ENCODE results near the gene SPTA1. TPM values are rescaled to one million over a fixed set of nuclear protein-coding genes. Genes with fewer than 3 reads are reported as not detected.

Gene SPTA1
- total RNA-seq, 1 donor from 2014 or later = 0.09 TPM

DNA sequence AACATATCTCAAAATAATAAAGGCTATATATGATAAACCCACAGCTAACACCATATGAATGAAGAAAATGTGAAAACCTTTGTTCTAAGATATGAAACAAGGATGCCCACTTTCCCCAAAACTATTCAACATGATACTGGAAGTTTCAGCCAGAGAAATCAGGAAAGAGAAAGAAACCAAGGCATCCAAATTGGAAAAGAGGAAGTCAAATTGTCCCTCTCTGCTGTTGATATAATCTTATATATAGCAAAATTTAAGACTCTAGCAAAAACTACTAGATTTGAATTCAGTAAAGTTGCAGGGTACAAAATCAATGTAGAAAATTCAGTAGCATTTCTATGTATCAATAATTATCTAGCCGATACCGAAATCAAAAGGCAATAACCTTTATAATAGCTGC lies 85.8 kb downstream of the SPTA1 start:
- no peak overlapping the region for H2AFZ ChIP-seq (ENCODE audit: low read depth, low read length)
- H3K27me3 ChIP-seq (ENCODE audit: insufficient read depth, low read length) = no peaks in the 10 kb centered on the region
- H3K4me3 ChIP-seq (ENCODE audit: insufficient read depth, low read depth, low read length) = no peak overlapping the region
- H3K27ac ChIP-seq (ENCODE audit: low read depth, low read length) = no peak overlapping the region
- H3K4me3 Mint-ChIP-seq (ENCODE audit: unreplicated experiment) = no peak overlapping the region
- no peaks in the 10 kb centered on the region for H3K79me2 ChIP-seq (ENCODE audit: insufficient read depth, low read length)
- H3K4me1 Mint-ChIP-seq (ENCODE audit: low read depth, unreplicated experiment) = no peaks in the 10 kb centered on the region
- no peak overlapping the region for H3K27ac Mint-ChIP-seq (ENCODE audit: unreplicated experiment)
- H4K20me1 ChIP-seq (ENCODE audit: insufficient read depth, low read length) = no peaks in the 10 kb centered on the region
- peaks cover 2% of the 10 kb centered on the region for H3K36me3 Mint-ChIP-seq (ENCODE audit: low read depth, unreplicated experiment)
- DNase-seq (ENCODE audit: low read depth) (no peak), FAIRE-seq (no peak)
- H3K36me3 ChIP-seq (ENCODE audit: insufficient read depth, low read length) = no peaks in the 10 kb centered on the region
- no peak overlapping the region for H3K9ac ChIP-seq (ENCODE audit: low read length)
- H3K9me3 Mint-ChIP-seq (ENCODE audit: unreplicated experiment) = peaks cover 4% of the 10 kb centered on the region
- H3K27me3 Mint-ChIP-seq (ENCODE audit: low read depth, unreplicated experiment) = no peaks in the 10 kb centered on the region
- no peaks in the 10 kb centered on the region for H3K4me1 ChIP-seq (ENCODE audit: insufficient read depth, low read length)
- TF ChIP-seq, protein P1, sequence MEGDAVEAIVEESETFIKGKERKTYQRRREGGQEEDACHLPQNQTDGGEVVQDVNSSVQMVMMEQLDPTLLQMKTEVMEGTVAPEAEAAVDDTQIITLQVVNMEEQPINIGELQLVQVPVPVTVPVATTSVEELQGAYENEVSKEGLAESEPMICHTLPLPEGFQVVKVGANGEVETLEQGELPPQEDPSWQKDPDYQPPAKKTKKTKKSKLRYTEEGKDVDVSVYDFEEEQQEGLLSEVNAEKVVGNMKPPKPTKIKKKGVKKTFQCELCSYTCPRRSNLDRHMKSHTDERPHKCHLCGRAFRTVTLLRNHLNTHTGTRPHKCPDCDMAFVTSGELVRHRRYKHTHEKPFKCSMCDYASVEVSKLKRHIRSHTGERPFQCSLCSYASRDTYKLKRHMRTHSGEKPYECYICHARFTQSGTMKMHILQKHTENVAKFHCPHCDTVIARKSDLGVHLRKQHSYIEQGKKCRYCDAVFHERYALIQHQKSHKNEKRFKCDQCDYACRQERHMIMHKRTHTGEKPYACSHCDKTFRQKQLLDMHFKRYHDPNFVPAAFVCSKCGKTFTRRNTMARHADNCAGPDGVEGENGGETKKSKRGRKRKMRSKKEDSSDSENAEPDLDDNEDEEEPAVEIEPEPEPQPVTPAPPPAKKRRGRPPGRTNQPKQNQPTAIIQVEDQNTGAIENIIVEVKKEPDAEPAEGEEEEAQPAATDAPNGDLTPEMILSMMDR (IDR thresholded peaks at IDR 0.05; ENCODE audit: insufficient read depth, low read depth, low read length) = no peak
- TF ChIP-seq EZH2 (IDR thresholded peaks at IDR 0.05; ENCODE audit: insufficient read depth, low read length) = no peak
- no peak overlapping the region for H3K4me2 ChIP-seq (ENCODE audit: low read length)
- peaks cover 3% of the 10 kb centered on the region for H3K9me3 ChIP-seq (ENCODE audit: insufficient read depth, low read depth, low read length)

DNA sequence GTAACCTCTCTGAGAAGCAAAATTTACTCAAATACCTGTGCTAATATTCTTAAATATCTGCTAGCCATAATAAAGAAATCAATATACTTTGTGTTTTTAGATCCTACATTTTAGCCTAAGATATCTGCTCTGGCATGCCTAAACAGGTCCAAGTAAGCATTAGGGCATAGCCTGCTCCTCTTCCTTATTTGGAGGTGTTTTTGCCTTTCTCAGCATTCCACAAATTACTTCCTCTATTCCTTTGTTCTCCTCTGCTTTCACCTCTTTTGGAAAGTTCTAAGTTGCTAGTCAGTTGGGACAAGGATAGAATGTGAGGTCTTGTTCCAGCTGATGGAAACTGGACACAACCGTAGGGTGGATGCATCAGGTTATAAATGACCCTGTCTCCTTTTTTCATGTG lies 99.6 kb downstream of the SPTA1 start:
- no peaks in the 10 kb centered on the region for H3K79me2 ChIP-seq (ENCODE audit: insufficient read depth, low read length)
- H3K36me3 Mint-ChIP-seq (ENCODE audit: low read depth, unreplicated experiment) = no peaks in the 10 kb centered on the region
- H3K4me3 Mint-ChIP-seq (ENCODE audit: unreplicated experiment) = no peak overlapping the region
- no peak overlapping the region for H3K27ac Mint-ChIP-seq (ENCODE audit: unreplicated experiment)
- no peaks in the 10 kb centered on the region for H3K27me3 ChIP-seq (ENCODE audit: insufficient read depth, low read length)
- no peaks in the 10 kb centered on the region for H3K27me3 Mint-ChIP-seq (ENCODE audit: low read depth, unreplicated experiment)
- no peaks in the 10 kb centered on the region for H3K36me3 ChIP-seq (ENCODE audit: insufficient read depth, low read length)
- TF ChIP-seq, protein P1 (IDR thresholded peaks at IDR 0.05; ENCODE audit: insufficient read depth, low read depth, low read length) = no peak
- TF ChIP-seq EZH2 (IDR thresholded peaks at IDR 0.05; ENCODE audit: insufficient read depth, low read length) = no peak
- no peak overlapping the region for H3K4me3 ChIP-seq (ENCODE audit: insufficient read depth, low read depth, low read length)
- no peaks in the 10 kb centered on the region for H3K4me1 ChIP-seq (ENCODE audit: insufficient read depth, low read length)
- H3K4me1 Mint-ChIP-seq (ENCODE audit: low read depth, unreplicated experiment) = peaks cover 9% of the 10 kb centered on the region
- H3K27ac ChIP-seq (ENCODE audit: low read depth, low read length) = no peak overlapping the region
- H3K9me3 Mint-ChIP-seq (ENCODE audit: unreplicated experiment) = peaks cover 5% of the 10 kb centered on the region
- no peak overlapping the region for H3K4me2 ChIP-seq (ENCODE audit: low read length)
- H3K9ac ChIP-seq (ENCODE audit: low read length) = no peak overlapping the region
- no peak for FAIRE-seq
- no peak overlapping the region for H2AFZ ChIP-seq (ENCODE audit: low read depth, low read length)
- no peaks in the 10 kb centered on the region for H4K20me1 ChIP-seq (ENCODE audit: insufficient read depth, low read length)
- no peak for DNase-seq (ENCODE audit: low read depth)
- no peaks in the 10 kb centered on the region for H3K9me3 ChIP-seq (ENCODE audit: insufficient read depth, low read depth, low read length)

DNA sequence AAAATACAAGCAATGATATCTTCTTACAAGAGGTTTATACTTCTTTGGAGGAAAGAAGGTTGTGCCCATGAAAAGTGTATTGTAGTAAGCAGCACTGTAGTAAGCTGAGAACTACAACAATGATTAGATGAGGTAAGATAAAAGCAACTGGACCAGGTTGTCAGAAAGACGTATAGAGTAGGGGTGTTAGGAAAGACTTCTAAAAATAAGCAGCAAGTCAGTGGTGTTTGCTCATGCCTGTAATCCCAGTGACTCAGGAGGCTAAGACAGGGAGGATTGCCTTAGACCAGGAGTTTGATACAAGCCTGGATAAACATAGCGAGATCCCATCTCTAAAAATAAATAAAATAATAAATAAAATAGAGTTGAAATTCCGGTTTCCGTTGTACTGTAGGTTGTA lies 102.6 kb downstream of the SPTA1 start:
- Histone ChIP-seq H3K36me3 (ENCODE audit: insufficient read depth, low read length) (no peaks in the 10 kb centered on the region), H3K9me3 (ENCODE audit: insufficient read depth, low read depth, low read length) (no peaks in the 10 kb centered on the region), H3K4me1 (ENCODE audit: insufficient read depth, low read length) (no peaks in the 10 kb centered on the region), H3K27ac (ENCODE audit: low read depth, low read length) (no peak overlapping the region), H3K4me2 (ENCODE audit: low read length) (no peak overlapping the region), H2AFZ (ENCODE audit: low read depth, low read length) (no peak overlapping the region), H3K79me2 (ENCODE audit: insufficient read depth, low read length) (no peaks in the 10 kb centered on the region), H4K20me1 (ENCODE audit: insufficient read depth, low read length) (no peaks in the 10 kb centered on the region), H3K9ac (ENCODE audit: low read length) (no peak overlapping the region), H3K4me3 (ENCODE audit: insufficient read depth, low read depth, low read length) (no peak overlapping the region), H3K27me3 (ENCODE audit: insufficient read depth, low read length) (no peaks in the 10 kb centered on the region)
- Mint-ChIP-seq H3K9me3 (ENCODE audit: unreplicated experiment) (peaks cover 5% of the 10 kb centered on the region), H3K27ac (ENCODE audit: unreplicated experiment) (no peak overlapping the region), H3K4me3 (ENCODE audit: unreplicated experiment) (no peak overlapping the region), H3K27me3 (ENCODE audit: low read depth, unreplicated experiment) (no peaks in the 10 kb centered on the region), H3K4me1 (ENCODE audit: low read depth, unreplicated experiment) (peaks cover 12% of the 10 kb centered on the region), H3K36me3 (ENCODE audit: low read depth, unreplicated experiment) (no peaks in the 10 kb centered on the region)
- FAIRE-seq (no peak), DNase-seq (ENCODE audit: low read depth) (no peak)
- TF ChIP-seq, protein P1 (IDR thresholded peaks at IDR 0.05; ENCODE audit: insufficient read depth, low read depth, low read length) = no peak
- no peak for TF ChIP-seq EZH2 (IDR thresholded peaks at IDR 0.05; ENCODE audit: insufficient read depth, low read length)

Measured in astrocyte (in vitro differentiated cells and primary cell).